NCI-H345 (cell line): ENCODE results near the gene DDX24.

Experiments
- DNase-seq: peaks from one replicate; lab custom pipeline; 2025; lab: John Stamatoyannopoulos, UW

Gene DDX24

GRCh38 chr14:94046696-94047250, 34.2 kb downstream of the DDX24 start:
- no peak for DNase-seq

- DNase-seq: no peak
These were observed 35.2 kb downstream of the DDX24 start for GRCh38 chr14:94045563-94046345.

GRCh38 chr14:94045101-94045500, 35.9 kb downstream of the DDX24 start:
- DNase-seq: no peak

- no peak for DNase-seq
These were observed 36.4 kb downstream of the DDX24 start for GRCh38 chr14:94044476-94045091.

- no peak for DNase-seq
These were observed 37.1 kb downstream of the DDX24 start for GRCh38 chr14:94043756-94044475.

- no peak for DNase-seq
These were observed 37.8 kb downstream of the DDX24 start for GRCh38 chr14:94043111-94043755.

- no peak for DNase-seq
These were observed 38.4 kb downstream of the DDX24 start for GRCh38 chr14:94042433-94043091.

- no peak for DNase-seq
These were observed 39.3 kb downstream of the DDX24 start for GRCh38 chr14:94041551-94042346.

- no peak for DNase-seq
These were observed 40.2 kb downstream of the DDX24 start for GRCh38 chr14:94040796-94041195.

- no peak for DNase-seq
These were observed 40.8 kb downstream of the DDX24 start for GRCh38 chr14:94040247-94040646.

- no peak for DNase-seq
These were observed 41.9 kb downstream of the DDX24 start for GRCh38 chr14:94038921-94039629.

GRCh38 chr14:94038510-94038909, 42.5 kb downstream of the DDX24 start:
- DNase-seq: no peak

GRCh38 chr14:94037954-94038353, 43.0 kb downstream of the DDX24 start:
- no peak for DNase-seq

- peak; percentile 66 for DNase-seq
These were observed 44.5 kb downstream of the DDX24 start for GRCh38 chr14:94036313-94037167.

GRCh38 chr14:94034886-94035285, 46.1 kb downstream of the DDX24 start:
- no peak for DNase-seq

- DNase-seq: no peak
These were observed 49.1 kb downstream of the DDX24 start for GRCh38 chr14:94031883-94032279.

GRCh38 chr14:94031161-94031882, 49.7 kb downstream of the DDX24 start:
- DNase-seq: no peak

- no peak for DNase-seq
These were observed 50.4 kb downstream of the DDX24 start for GRCh38 chr14:94030571-94030970.
